Measurements from ENCODE around the gene FHL3.

- TF ChIP-seq CTCF (IDR thresholded peaks at IDR 0.05) (no peak), POLR2A (IDR thresholded peaks at IDR 0.05) (no peak)
Observed at GRCh38 chr1:37989361-37989930, 15.9 kb downstream of the FHL3 start.
